H1 (cell line): ENCODE results near the gene RCAN2. TPM values are rescaled to one million over a fixed set of nuclear protein-coding genes. Genes with fewer than 3 reads are reported as not detected.

Experiments
- CHD1 ChIP-seq: IDR thresholded peaks from 2 replicates; pipeline ENCODE4 v1.6.1; 2012; ENCODE audit warnings: low read depth, low read length, improper control_type of control experiment
- JUN ChIP-seq: IDR thresholded peaks from 2 replicates; pipeline ENCODE4 v1.6.1; 2011; ENCODE audit warnings: low read depth, mild to moderate bottlenecking, improper control_type of control experiment, low read length
- USF2 ChIP-seq: IDR thresholded peaks from 2 replicates; pipeline ENCODE4 v1.6.1; 2011; ENCODE audit warnings: low read length, improper control_type of control experiment
- polyA plus RNA-seq, 7 experiments: library from polyadenylated mRNA; depleted of rRNA in 3 of 7; stranded (reverse) in 5 of 7; unstranded in 2 of 7; fragments of >200 nt in 5 of 7; fragments of 200-250 nt in 2 of 7; gene quantifications; 1 replicate in 5 of 7; 2 replicates in 1 of 7; 4 replicates in 1 of 7; pipeline versions ENCODE4 v1.2.1 to v1.2.3, GENCODE V29; 2011 to 2013; ENCODE audit warnings: missing spikeins in 2 of 7, mixed read lengths in 2 of 7
- total RNA-seq: library from RNA; stranded (reverse); fragmentation: NEBNext Ultra II Directional; extraction: Animal tissue kit (Norgen Biotek cat#: 25700); gene quantifications from 2 replicates; pipeline ENCODE4 v1.2.1, GENCODE V29; 2021

Gene RCAN2
- total and polyA plus RNA-seq, 2 of the 8 experiments (the other 6 are each of a cell fraction or from before 2014, with no cell fraction given) = 5.0 to 8.5 TPM

GRCh38 chr6:46274502-46274901 is 216.7 kb downstream of the RCAN2 start (continued):
- TF ChIP-seq JUN (no peak), CHD1 (no peak), USF2 (no peak)
